GM18870 (cell line): ENCODE data around the gene LXN.
"Not testable (repeated sequence)": the region's sequence is repeated elsewhere in the genome, so short reads cannot be mapped to it uniquely, and the experiment has no call there.

Experiments used
- ATAC-seq: cut with Tn5 transposase; IDR thresholded peaks from one replicate; pipeline ENCODE4 v1.9.1; 2021; ENCODE audit warnings: moderate library complexity; ENCODE audit not compliant: unreplicated experiment

Gene LXN, protein sequence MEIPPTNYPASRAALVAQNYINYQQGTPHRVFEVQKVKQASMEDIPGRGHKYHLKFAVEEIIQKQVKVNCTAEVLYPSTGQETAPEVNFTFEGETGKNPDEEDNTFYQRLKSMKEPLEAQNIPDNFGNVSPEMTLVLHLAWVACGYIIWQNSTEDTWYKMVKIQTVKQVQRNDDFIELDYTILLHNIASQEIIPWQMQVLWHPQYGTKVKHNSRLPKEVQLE

GRCh38 chr3:158672215-158673176 is at the start of gene LXN:
Gene LXN (minus strand): TSS chr3:158672648. CDS start chr3:158672478, 170 bp downstream.
- peak; percentile 99 for ATAC-seq

DNA sequence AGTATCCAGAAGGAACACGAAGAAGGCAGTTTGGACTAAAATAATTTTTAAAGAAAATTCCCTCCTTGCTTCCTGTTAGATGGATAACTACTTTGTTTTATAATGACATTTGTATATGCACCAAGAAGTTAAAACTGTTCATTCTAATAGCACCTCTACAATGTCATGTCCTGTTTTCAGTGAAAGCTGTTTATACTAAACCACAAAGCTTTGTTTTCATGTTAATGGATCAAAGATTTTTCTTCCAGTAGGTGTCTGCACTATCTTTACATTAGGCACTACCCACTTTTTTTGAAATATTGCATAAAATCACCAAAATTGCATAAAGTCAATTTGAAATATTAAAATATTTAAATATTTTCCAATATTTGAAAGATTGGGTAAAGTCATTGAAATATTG is 49.7 kb upstream of the LXN start:
- no peak for ATAC-seq

DNA sequence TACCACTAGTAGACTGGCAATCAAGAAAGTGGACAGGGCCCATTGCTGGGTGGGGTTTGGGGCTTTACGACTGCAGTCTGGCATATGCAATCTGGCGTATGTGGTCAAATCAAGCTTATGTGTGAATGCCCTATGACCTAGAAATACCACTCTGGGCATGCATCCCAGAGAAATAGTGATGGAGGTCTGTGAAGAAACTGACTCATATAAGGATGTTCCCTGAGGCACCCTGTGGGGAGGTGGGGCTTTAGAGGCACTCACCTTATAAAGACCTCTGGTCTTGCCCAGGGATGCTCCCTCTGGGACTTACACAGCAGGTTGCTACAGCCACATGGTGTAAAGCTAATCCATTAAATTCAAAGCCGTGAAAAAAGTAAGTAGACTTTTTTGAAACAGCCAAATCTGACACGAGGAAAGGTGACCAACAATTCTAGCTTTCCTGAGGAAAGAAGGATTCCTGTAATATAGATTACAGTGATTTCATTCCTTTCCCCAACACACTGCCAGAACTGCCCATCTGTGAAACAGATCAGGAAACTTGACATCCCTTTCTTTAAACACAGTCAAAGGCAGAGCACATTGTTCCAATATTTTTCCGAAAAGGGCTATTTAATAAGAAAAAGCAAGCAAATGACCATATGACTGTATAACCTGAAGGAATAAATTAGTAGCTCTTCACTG is 46.2 kb upstream of the LXN start:
- no peak for ATAC-seq

DNA sequence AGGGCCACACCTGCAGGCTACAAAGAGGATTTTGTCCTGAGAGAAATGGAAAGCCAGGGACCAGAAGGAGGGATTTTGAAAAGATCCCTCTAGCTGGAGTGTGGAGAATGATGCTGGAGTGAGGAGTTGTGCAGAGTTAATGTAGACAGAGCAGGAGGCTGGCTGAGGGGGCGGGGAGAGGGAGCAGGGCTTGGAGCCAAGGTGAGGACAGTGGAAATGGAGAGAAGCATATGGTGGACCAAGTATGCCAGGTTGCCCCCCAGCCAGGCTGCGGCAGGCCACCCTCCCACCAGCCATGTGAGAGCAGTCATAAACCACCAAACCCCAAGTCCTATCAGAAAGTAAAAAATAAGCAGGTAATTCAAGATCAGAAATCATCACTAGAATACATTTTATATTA is 45.1 kb upstream of the LXN start:
- no peak for ATAC-seq

DNA sequence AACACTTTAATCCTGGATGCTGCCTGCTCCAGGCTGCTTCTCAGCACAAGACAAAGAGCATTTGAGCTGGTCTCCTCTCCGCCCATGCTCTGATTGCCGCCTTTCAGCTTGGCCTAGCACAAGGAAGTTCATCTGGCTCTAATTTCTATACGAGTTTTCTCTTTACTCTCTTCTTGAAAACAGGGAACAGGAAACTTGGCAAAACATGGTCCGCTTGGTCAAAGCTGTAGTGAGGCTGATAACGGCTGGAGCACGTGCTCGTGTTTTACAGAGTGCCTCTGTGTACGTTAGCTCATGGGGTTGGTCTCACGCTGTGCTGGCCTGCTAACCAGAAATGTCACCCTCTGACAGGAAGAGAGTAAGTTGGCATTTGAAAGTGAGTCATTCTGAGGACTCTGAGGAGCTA is 40.6 kb upstream of the LXN start:
- no peak for ATAC-seq

GRCh38 chr3:158712443-158712842 is 40.0 kb upstream of the LXN start:
- peak; percentile 50 for ATAC-seq

GRCh38 chr3:158711886-158712285 is 39.4 kb upstream of the LXN start:
- peak; percentile 27 for ATAC-seq

- ATAC-seq: no peak
These were observed 38.2 kb upstream of the LXN start for GRCh38 chr3:158710601-158711000.

DNA sequence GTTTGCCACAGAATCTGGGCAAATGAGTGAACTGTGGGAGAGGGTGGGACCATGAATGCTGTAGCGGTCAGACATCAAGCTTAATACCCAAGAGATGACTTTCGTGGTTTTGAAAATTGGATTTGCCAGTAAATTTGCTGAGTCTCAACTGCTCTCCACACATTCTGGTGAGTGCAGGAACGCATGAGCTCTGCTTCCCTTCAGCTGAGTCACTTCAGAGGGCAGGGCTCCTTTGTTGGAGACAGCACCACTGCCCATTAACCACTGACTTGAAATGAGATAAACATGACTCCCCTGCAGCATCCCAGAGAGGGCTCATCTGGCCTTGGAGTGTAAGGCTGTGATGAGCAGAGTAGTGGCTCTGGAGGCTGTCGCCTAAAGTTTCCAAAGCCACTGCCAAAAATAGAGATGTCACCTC is 37.2 kb upstream of the LXN start:
- ATAC-seq: no peak

DNA sequence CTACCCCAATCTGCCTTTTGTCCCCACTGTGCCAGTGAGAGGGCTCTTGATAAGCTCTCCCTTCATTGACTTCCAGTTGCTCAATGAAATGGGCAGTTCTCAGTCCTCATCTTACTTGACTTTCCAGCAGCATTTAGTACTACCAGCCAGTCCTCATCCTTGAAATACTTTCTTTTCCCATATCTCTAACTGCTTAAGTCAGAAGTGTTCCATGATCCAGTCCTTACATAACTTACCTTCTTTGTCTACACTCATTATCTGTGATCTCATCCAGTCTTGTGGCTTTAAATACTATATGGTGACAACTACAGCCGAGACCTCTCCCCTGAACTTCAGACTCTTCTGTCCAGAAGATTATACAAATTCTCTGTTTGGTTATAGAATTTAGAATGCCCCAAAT is 31.1 kb upstream of the LXN start:
- no peak for ATAC-seq

GRCh38 chr3:158702815-158703481 is 30.5 kb upstream of the LXN start:
- no peak for ATAC-seq

- no peak for ATAC-seq
These were observed 29.1 kb upstream of the LXN start for GRCh38 chr3:158701420-158702065.

DNA sequence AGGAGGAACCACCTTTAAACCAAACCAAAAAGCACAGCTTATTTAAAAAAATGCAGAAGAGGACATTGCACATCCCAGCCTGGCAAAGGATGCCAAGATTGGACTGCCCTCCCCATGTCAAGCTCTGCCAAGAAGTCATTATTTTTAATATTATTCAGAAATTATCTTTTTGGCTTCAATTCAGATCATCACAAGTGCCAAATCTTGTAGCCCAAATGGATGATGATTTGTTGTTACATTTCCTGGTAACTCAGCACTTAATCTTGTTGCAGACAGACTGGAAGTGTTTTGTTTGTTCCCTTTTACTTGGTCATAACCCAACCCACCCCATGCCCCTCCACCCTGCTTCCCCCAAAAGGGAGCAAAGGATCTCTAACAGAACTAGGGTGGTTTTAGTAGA is 28.1 kb upstream of the LXN start:
- no peak for ATAC-seq

GRCh38 chr3:158696618-158697017 is 24.2 kb upstream of the LXN start:
- no peak for ATAC-seq

DNA sequence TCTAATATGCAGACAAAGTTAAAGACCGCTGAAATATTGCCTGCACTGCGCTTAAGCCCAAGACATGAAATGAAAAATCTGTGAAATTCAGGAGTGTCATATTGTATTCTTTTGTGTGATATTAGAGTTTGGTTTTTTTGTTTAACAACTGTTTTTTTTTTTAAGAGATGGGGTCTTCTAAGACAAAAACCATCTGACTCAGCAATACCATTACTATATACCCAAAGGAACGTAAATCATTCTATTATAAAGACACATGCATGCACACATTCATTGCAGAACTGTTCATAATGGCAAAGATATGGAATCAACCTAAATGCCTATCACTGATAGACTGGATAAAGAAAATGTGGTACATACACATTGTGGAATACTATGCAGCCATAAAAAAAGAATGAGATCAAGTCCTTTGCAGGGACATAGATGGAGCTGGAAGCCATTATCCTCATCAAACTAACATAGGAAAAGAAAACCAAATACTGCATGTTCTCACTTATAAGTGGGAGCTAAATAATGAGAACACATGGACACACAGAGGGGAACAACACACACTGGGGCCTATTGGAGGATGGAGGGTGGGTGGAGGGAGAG is 21.5 kb upstream of the LXN start:
- not testable (repeated sequence) for ATAC-seq

DNA sequence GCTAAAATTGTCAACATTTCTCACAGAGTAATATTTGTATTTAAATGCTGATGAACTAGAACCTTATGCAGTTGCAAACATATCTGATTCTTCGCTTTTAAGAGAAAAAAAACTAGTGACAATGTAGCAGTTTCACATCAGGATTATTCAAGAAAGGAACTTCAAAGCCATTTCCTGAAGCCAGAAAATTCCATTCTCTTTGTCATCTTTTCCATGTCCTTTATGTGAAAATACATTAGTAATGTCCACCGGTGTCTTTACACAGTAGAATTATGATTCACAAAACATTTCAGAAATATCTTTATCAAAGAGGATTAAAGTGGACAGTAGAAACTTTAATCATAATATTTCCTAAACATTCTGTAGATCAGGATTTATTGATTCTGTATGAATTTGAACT is 12.7 kb upstream of the LXN start:
- ATAC-seq: no peak

DNA sequence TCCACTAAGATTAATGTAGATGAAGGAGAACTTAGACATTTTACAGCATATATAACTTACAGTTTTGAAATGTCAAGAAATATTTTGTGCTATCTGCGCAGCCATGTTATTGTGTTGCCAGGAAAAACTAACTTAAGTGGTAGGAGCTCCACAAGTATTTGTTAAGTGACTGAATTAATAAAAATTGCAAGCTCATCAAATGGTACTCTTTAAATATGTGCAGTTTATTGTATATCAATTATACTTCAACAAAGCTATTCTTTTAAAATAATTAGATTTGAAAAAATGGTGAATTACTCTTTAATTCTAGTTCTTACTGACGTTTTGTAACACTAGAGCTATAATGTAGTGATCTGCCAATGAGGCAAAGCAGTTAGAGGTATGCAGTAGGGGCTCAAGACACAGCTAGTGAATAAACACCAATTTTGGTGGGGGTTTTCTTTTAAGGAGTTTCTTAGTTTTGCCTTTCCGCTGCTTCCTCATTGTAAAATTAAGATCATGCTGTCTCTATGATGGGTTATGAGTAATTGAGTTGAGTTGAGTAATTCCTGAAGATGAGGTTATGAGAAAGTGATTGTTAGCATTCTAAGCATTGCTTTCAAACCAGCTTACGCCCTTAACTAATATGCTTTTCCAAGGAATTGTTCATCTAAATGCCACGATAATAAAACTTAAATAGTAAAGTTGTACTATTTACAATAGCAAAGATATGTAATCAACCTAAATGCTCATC is 10.9 kb upstream of the LXN start:
- ATAC-seq: peak; percentile 58

GRCh38 chr3:158680861-158681260 is 8.4 kb upstream of the LXN start:
- no peak for ATAC-seq

- no peak for ATAC-seq
These were observed 7.1 kb upstream of the LXN start for GRCh38 chr3:158679547-158680000.
